Activated CD8-positive, alpha-beta memory T cell treated with anti-CD3 and anti-CD28 coated beads, Interleukin-2, amount 50 U/mL, for 48 hours (primary cell): ENCODE data around the gene VENTX.

Experiments
- DNase-seq: peaks from one replicate; pipeline ENCODE4 v3.0.0-alpha.2; 2020

VENTX gene

DNA sequence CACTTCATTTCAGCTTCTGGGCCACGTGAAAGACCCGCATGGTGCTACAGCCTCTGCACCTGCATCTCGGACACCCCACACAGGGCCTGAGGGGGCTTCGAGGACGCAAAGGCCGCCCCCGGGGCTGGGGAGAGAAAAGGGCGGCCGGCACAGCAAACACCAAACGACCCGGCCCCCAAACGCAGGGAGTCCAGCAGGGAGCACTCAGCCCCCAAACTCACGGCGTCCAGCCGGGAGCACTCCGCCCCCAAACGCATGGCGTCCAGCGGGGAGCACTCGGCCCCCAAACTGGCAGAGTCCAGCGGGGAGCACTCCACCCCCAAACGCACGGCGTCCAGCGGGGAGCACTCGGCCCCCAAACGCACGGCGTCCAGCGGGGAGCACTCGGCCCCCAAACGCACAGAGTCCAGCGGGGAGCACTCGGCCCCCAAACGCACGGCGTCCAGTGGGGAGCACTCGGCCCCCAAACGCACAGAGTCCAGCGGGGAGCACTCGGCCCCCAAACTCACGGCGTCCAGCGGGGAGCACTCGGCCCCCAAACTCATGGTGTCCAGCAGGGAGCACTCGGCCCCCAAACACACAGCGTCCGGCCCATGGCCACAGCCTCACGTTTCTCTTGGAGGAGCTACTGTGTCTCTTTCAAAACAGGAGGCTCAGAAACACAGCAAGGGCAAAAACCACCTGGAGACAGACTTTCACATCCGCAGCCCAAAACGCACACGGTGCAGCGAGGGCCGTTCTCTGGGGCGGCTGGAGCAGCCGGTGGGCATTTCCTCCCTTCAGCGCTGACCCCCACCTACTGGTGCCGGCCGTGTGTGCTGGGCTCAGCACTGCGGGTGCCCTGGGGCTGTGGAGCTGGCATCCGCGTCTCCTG, 34.6 kb upstream of the VENTX start:
- no peak for DNase-seq

DNA sequence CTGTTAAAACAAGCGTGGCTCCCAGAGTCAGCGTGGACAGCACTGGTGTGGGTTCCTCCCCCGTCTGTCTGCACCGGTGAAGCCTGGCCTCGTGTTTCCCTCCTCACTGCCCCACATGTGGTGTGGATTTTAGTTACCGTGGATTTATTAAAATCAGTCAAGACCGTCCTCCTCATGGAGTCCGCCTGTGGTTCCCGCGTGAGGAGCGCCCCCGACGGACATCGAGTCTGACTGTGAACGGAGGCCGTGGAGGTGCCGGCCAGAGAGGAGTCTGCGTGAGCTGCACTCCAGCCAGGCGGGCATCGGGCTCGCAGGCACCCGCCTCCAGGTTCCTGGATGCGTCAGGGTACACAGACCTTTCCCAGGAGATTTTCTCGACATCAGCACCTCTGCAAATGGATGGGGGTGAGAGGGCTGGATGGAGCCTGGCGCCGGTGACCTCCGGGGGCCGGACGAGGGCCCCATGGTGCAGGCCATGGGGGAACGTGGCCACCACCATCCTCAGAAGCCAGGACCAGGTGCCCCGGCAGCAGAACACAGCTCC, 33.9 kb upstream of the VENTX start:
- no peak for DNase-seq

DNA sequence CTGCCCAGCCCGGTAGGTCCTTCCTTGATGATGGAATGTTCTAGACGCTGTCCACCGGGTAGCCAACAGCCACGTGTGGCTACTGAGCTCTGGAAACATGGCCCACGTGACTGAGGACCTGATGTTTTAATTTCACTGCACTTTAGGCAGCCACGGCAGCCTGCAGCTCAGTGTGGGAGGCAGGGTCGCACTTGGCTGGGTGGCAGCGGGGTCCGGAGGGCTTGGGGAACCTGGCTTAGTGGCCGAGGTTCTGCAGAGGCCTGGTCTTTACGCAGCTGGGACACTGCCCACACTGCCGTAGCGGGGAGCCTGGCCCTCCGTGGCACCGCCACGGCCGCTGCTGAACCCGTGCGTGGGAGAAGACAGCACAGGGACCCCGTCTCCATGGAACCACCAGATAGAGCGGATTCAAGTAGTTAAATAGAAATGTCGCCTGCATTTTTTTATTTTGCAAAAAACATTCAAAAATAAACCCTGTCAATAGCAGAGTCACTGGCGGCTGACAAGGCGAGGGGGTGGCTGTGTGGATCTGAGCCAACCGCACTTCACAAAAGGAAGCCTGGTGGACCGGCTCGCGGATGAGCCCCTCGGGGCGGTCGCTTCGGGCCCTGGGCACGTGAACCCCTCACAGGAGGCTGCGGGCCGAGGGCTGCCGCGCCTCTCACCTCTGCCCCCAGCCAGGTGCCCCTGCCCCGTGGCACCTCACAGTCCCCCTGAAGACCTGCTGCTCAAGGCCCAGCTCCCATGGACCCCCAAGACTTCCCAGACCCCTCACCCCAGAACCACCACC, 33.2 kb upstream of the VENTX start:
- no peak for DNase-seq

- DNase-seq, result no peak
Observed at GRCh38 chr10:133205146-133205545, 32.5 kb upstream of the VENTX start.

DNA sequence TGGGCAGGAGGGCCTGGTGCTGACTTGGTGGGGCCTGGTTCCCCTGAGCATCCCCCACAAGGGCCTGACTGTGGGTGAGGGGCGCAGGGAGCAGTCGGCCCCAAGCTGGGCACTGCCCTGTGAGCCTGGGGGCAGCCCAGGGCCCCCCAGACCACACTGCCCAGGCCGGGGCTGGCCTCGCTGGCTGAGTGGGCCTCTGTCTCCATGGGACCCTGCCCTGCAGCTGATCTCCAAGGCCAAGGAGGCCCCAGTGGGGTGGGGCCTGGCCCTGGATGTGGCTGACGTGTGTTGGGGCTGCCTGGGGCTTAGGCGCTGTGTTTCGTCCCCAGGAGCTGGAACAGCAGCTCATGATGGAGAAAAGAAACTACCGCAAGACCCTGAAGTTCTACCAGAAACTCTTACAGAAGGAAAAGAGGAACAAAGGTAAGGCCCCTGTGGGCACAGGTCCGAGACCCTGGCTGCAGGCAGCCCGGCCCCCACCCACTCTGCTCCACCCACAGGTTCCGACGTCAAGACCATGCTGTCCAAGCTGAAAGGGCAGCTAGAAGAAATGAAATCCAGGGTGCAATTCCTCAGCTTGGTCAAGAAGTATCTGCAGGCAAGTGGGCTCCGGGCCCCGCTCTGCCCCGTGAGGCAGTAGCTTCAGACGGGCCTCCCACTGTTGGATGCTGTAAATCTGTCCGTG, 31.2 kb upstream of the VENTX start:
- DNase-seq, result no peak

DNA sequence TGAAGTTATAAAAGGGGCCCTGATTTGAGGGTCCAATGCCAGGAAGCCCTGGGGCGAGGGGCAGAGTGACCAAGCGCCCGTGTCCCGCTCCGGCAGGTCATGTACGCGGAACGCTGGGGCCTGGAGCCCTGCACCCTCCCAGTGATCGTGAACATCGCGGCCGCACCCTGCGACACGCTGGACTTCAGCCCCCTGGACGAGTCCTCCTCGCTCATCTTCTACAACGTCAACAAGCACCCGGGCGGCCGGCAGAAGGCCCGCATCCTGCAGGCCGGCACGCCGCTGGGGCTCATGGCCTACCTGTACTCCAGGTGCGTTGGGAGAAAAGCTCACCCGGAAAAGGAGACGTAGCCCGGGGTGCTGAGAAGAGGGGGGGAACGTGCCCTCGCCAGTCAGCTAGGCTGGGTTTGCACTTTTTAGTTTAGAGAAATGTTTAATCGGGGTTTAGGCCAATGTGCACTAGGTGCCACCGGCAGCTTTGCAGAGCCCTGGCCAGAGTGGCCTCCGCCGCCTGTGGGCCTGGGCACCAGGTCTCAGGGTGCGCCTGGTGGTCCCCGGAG, 30.5 kb upstream of the VENTX start:
- no peak for DNase-seq

- DNase-seq, result no peak
Observed at GRCh38 chr10:133207627-133208026, 30.0 kb upstream of the VENTX start.

GRCh38 chr10:133208466-133208865, 29.2 kb upstream of the VENTX start:
- no peak for DNase-seq

- no peak for DNase-seq
Observed at GRCh38 chr10:133209117-133209516, 28.5 kb upstream of the VENTX start.

- DNase-seq, result no peak
Observed at GRCh38 chr10:133209641-133210040, 28.0 kb upstream of the VENTX start.

GRCh38 chr10:133210398-133211140, 27.1 kb upstream of the VENTX start:
- no peak for DNase-seq

- DNase-seq, result no peak
Observed at GRCh38 chr10:133211141-133211830, 26.4 kb upstream of the VENTX start.

- no peak for DNase-seq
Observed at GRCh38 chr10:133211959-133212852, 25.4 kb upstream of the VENTX start.

DNA sequence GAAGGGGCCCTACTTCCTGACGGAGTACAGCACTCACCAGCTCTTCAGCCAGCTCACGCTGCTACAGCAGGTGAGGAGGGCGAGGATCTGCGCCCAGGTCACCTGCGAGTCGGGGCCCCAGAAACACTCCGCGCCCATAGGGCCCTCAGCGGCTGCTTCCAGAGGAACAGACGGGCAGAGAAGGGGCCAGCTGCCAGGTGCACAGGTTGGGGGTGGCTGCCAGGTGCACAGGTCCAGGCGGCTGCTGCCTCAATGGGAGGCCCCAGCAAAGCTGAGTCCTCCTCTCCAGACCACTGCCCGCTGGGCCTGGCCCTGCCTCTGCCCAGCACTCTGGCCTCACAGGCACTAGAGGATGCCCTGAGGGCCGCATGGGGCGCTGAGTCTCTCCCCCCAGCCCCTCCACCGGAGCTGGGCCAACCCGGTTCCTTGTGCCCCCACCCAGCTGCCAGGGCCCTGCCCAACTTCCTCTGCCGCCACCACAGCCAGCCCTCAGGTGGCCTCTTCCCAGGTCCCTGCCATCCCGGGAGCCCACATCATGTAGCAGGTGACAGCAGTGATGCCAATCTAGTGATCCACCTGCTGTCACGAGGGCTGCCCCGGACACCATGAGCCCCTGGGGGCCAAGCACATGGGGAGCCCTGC, 24.7 kb upstream of the VENTX start:
- no peak for DNase-seq

GRCh38 chr10:133213641-133214467, 23.8 kb upstream of the VENTX start:
- DNase-seq, result no peak

DNA sequence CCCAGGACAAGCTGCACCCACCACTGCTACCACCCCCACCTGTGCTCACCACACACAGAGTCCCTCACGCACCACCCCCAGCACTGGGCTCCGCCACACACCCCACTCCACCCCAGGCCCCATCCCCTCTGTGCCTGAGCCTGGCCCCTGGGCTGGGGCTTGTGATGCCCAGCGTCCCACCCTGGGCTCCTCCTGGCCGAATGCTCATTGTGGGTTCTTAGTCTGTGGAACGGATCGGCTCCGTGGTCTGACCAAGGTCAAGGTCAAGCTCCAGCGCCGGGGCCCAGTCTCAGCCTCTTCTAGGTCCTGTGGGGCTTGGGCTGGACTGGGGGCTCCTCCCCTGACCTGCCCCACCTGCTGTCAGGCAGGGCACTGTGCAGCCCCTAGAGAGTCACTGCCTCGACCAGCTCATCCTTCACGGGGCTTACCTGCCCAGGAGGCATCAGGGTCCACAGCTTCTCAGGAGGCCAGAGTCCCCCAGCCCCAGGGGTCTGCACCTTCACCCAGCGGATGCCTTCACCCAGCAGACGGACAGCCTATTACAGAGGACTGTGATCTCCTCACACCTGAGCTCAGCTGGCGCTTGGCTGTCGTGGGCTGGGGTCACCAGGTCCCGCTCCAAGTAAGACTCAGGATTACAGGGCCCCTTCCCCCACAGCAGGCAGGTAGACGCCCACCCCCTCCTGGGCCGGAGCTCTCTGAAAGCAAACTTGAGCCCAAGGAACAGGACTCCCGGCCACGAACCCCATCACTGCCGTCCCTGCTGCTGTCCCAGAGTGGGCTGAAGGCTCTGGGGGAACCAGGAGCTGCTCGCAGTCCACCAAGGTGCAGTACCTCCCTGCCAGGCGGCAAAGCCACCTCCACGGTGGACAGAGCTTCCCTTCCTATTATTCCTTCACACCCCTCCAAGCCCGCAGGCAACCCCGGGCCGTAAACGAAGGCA, 22.9 kb upstream of the VENTX start:
- no peak for DNase-seq

GRCh38 chr10:133215586-133215985, 22.1 kb upstream of the VENTX start:
- DNase-seq, result no peak

- no peak for DNase-seq
Observed at GRCh38 chr10:133216776-133217175, 20.9 kb upstream of the VENTX start.
